Esophagus squamous epithelium (tissue), 4 donors: ENCODE results near the gene PREP.

Experiments
- POLR2A ChIP-seq, 4 donors: fragments of 450-650 bp; IDR thresholded peaks; one replicate each; pipeline ENCODE4 v1.6.1; 2017; ENCODE audit warnings: antibody characterized with exemption in 4 of 4, mild to moderate bottlenecking in 4 of 4, moderate library complexity in 3 of 4
- TF ChIP-seq, protein P1 (sequence below), 6 experiments: fragments of 450-650 bp in 4 of 6; fragments of 200-600 bp in 2 of 6; sonication (generic) in 2 of 6; IDR thresholded peaks; one replicate each; pipeline ENCODE4 v1.5.1; 2016 to 2019; ENCODE audit warnings: antibody characterized with exemption in 6 of 6, mild to moderate bottlenecking in 4 of 6, moderate library complexity in 4 of 6

DNA sequence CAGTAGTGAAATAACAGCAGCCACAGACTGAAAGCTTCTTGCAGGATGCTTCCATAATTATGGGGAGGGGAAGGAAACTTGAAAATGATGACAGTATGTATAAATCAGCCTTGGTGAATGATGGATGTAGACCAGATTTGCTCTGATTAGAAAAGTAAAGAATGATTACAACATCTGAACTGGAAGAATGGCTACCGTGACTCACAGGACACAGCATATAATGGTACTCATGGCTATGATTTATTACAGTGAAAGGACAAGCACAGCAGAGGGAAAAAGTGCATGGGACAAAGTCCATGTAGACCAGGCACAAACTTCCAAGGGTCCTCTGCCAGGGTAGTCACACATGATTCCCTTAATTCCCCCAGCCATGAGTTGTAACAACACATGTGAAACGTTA lies 152.3 kb downstream of the PREP start:
- no peak for TF ChIP-seq POLR2A (IDR thresholded peaks at IDR 0.05)
- TF ChIP-seq, protein P1, sequence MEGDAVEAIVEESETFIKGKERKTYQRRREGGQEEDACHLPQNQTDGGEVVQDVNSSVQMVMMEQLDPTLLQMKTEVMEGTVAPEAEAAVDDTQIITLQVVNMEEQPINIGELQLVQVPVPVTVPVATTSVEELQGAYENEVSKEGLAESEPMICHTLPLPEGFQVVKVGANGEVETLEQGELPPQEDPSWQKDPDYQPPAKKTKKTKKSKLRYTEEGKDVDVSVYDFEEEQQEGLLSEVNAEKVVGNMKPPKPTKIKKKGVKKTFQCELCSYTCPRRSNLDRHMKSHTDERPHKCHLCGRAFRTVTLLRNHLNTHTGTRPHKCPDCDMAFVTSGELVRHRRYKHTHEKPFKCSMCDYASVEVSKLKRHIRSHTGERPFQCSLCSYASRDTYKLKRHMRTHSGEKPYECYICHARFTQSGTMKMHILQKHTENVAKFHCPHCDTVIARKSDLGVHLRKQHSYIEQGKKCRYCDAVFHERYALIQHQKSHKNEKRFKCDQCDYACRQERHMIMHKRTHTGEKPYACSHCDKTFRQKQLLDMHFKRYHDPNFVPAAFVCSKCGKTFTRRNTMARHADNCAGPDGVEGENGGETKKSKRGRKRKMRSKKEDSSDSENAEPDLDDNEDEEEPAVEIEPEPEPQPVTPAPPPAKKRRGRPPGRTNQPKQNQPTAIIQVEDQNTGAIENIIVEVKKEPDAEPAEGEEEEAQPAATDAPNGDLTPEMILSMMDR (IDR thresholded peaks at IDR 0.05), result no peak
